RWPE1 (cell line): Measurements from ENCODE around the gene CLEC17A.
"Not testable (repeated sequence)": the region's sequence is repeated elsewhere in the genome, so short reads cannot be mapped to it uniquely, and the experiment has no call there.

Experiments used
- CTCF ChIA-PET: fragments of 350-600 bp; sonication (Branson Sonifier 250); formaldehyde crosslinking; extraction: SDS; loops from one replicate; lab custom pipeline; 2021; lab: Yijun Ruan, JAX
- POLR2A ChIA-PET: fragments of 400-600 bp; formaldehyde crosslinking; extraction: SDS; loops from one replicate; lab custom pipeline; 2020; ENCODE audit warnings: antibody characterized with exemption; ENCODE audit not compliant: low non-redundant PET; lab: Yijun Ruan, JAX
- DNase-seq: peaks from one replicate; pipeline ENCODE4 v3.0.0; 2012; ENCODE audit warnings: low spot score
- H3K27ac ChIP-seq: fragments of 450-650 bp; 2 replicates; pipeline ENCODE4 v1.5.1; 2017
- TF ChIP-seq, protein P1 (sequence below): fragments of 450-650 bp; conservative IDR thresholded peaks from 2 replicates; pipeline ENCODE4 v1.5.1; 2017; ENCODE audit warnings: low read depth, mild to moderate bottlenecking

Gene CLEC17A

DNA sequence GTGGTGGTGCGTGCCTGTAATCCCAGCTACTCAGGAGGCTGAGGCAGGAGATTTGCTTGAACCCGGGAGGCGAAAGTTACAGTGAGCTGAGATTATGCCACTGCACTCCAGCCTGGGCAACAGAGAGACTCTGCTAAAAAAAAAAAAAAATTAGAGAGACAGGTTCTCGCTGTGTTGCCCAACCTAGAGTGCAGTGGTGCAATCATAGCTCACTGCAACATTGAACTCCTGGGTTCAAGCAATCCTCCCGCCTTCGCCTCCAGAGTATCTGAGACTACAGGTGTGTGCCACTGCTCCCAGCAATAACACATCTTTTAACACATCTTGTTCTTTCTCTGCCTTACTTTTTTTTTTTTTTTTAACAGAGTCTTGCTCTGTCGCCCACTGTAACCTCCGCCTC is 32.7 kb downstream of the CLEC17A start:
- ChIA-PET CTCF (interaction anchor here (0.6 to 0.7 kb wide), 2 partner anchors 31 to 42 kb away, joined by 5 read pairs; no protein-coding TSS in a partner anchor), POLR2A (no interaction called here)
- no peak overlapping the region for H3K27ac ChIP-seq
- TF ChIP-seq, protein P1, sequence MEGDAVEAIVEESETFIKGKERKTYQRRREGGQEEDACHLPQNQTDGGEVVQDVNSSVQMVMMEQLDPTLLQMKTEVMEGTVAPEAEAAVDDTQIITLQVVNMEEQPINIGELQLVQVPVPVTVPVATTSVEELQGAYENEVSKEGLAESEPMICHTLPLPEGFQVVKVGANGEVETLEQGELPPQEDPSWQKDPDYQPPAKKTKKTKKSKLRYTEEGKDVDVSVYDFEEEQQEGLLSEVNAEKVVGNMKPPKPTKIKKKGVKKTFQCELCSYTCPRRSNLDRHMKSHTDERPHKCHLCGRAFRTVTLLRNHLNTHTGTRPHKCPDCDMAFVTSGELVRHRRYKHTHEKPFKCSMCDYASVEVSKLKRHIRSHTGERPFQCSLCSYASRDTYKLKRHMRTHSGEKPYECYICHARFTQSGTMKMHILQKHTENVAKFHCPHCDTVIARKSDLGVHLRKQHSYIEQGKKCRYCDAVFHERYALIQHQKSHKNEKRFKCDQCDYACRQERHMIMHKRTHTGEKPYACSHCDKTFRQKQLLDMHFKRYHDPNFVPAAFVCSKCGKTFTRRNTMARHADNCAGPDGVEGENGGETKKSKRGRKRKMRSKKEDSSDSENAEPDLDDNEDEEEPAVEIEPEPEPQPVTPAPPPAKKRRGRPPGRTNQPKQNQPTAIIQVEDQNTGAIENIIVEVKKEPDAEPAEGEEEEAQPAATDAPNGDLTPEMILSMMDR: no peak
- DNase-seq: no peak

DNA sequence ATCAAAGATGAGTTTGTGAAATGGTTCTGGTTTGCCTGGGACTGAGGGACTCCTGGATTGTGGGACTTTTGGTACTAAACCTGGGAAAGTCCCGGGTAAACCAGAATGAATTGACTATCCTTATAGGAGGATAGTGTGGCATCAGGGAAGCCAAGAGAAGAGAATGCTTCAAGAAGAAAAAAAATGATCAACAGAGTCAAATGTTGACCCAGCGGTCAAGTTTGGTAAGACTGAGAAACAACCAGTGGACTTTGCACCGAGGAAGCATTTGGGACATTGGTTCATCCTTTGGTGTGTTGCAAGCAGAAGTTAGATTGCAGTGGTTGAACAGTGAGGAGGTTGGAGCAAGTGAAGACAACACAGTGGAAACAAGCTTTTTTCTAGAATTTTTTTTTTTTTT is 33.5 kb downstream of the CLEC17A start:
- H3K27ac ChIP-seq: no peak overlapping the region
- DNase-seq: no peak
- TF ChIP-seq, protein P1: no peak
- POLR2A ChIA-PET: no interaction called here
- CTCF ChIA-PET: no interaction called here

DNA sequence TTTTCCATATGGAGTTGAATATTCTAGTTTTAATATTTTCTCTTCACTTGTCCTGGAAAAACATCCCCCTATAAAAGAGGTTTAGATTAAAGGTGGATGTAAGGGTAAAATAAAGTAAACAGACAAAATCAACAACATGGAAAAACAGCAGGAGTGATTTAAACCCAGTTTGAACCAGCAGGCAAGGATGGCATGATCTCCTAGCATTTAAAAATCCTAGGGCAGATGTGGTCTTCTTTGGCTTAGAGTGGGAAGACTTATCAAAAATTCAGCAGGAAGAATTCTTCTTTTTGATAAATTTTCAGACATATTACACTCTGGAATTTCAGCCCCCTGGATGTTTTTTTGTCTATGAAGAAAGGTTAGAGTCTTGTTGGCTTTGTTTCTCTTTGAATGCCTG is 36.5 kb downstream of the CLEC17A start:
- no peak overlapping the region for H3K27ac ChIP-seq
- ChIA-PET CTCF (interaction anchor here (0.7 to 1.0 kb wide), 2 partner anchors 15 to 284 kb away, joined by 3 read pairs; no protein-coding TSS in a partner anchor), POLR2A (no interaction called here)
- TF ChIP-seq, protein P1: no peak
- DNase-seq: no peak

GRCh38 chr19:14624491-14624890 is 41.6 kb downstream of the CLEC17A start:
- DNase-seq, H3K27ac ChIP-seq, POLR2A ChIA-PET: not testable (repeated sequence)
- CTCF ChIA-PET: interaction anchor here (0.5 to 0.7 kb wide), 3 partner anchors 51 to 290 kb away, joined by 3 to 5 read pairs (median 3); no protein-coding TSS in a partner anchor

GRCh38 chr19:14629557-14629956 is 46.7 kb downstream of the CLEC17A start:
- TF ChIP-seq, protein P1: no peak
- ChIA-PET CTCF (no interaction called here), POLR2A (no interaction called here)
- no peak overlapping the region for H3K27ac ChIP-seq
- peak; percentile 30 for DNase-seq

- no peak overlapping the region for H3K27ac ChIP-seq
- POLR2A ChIA-PET: no interaction called here
- CTCF ChIA-PET: interaction anchor here (0.6 kb wide), 1 partner anchor 78 kb away, joined by 3 read pairs; no protein-coding TSS in a partner anchor
- DNase-seq: peak; percentile 81
- TF ChIP-seq, protein P1: no peak
Observed at GRCh38 chr19:14632286-14632685, 49.4 kb downstream of the CLEC17A start.

- ChIA-PET CTCF (no interaction called here), POLR2A (no interaction called here)
- no peak overlapping the region for H3K27ac ChIP-seq
- TF ChIP-seq, protein P1: no peak
- DNase-seq: no peak
Observed at GRCh38 chr19:14639536-14640277, 56.8 kb downstream of the CLEC17A start.
